ENCODE measurements around the gene RAPGEF4. TPM values are rescaled to one million over a fixed set of nuclear protein-coding genes. Genes with fewer than 3 reads are reported as not detected.

RAPGEF4 gene
- total RNA-seq, 1 experiment from 2014 or later: not detected

GRCh38 chr2:173077506-173078177, 342.0 kb downstream of the RAPGEF4 start:
- H3K4me3 Mint-ChIP-seq (ENCODE audit: unreplicated experiment): peak overlapping the region; percentile 82
- H3K36me3 Mint-ChIP-seq (ENCODE audit: insufficient read depth, unreplicated experiment): peaks cover 16% of the 10 kb centered on the region
- TF ChIP-seq CTCF (IDR thresholded peaks at IDR 0.05; ENCODE audit: unreplicated experiment): no peak
- POLR2A ChIA-PET: interaction anchor here (0.5 to 9.7 kb wide), 30 partner anchors 10 to 140 kb away, joined by 3 to 188 read pairs (median 4); no protein-coding TSS in a partner anchor
- CTCF ChIA-PET: interaction anchor here (0.7 to 3.0 kb wide), 7 partner anchors 47 to 350 kb away, joined by 3 to 10 read pairs (median 5); no protein-coding TSS in a partner anchor
- H3K9me3 Mint-ChIP-seq (ENCODE audit: unreplicated experiment): no peaks in the 10 kb centered on the region
- intact Hi-C loops (cut with micrococcal nuclease): loop anchor here (2.0 to 5.0 kb wide), 4 partner anchors 45 to 110 kb away; no protein-coding TSS in a partner anchor
- peaks cover 38% of the 10 kb centered on the region for H3K4me1 Mint-ChIP-seq (ENCODE audit: insufficient read depth, unreplicated experiment)
- DNase-seq (ENCODE audit: unreplicated experiment): peak; percentile 71
- H3K27me3 Mint-ChIP-seq (ENCODE audit: insufficient read depth, unreplicated experiment): no peaks in the 10 kb centered on the region
- H3K27ac Mint-ChIP-seq (ENCODE audit: low read depth, unreplicated experiment): peak overlapping the region; percentile 95
- BruUV-seq (replicated peaks): no TSS peak

- Mint-ChIP-seq H3K27me3 (ENCODE audit: insufficient read depth, unreplicated experiment) (no peaks in the 10 kb centered on the region), H3K4me3 (ENCODE audit: unreplicated experiment) (no peak overlapping the region), H3K9me3 (ENCODE audit: unreplicated experiment) (no peaks in the 10 kb centered on the region), H3K27ac (ENCODE audit: low read depth, unreplicated experiment) (peak overlapping the region; percentile 95), H3K36me3 (ENCODE audit: insufficient read depth, unreplicated experiment) (peaks cover 16% of the 10 kb centered on the region), H3K4me1 (ENCODE audit: insufficient read depth, unreplicated experiment) (peaks cover 40% of the 10 kb centered on the region)
- ChIA-PET CTCF (interaction anchor here (0.7 to 3.0 kb wide), 9 partner anchors 12 to 138 kb away, joined by 3 to 10 read pairs (median 4); no protein-coding TSS in a partner anchor), POLR2A (interaction anchor here (0.6 to 9.7 kb wide), 20 partner anchors 12 to 277 kb away, joined by 3 to 188 read pairs (median 4); no protein-coding TSS in a partner anchor)
- TF ChIP-seq CTCF (IDR thresholded peaks at IDR 0.05; ENCODE audit: unreplicated experiment): no peak
- DNase-seq (ENCODE audit: unreplicated experiment): no peak
- intact Hi-C loops (cut with micrococcal nuclease): loop anchor here (5.0 kb wide), 2 partner anchors 43 to 108 kb away; no protein-coding TSS in a partner anchor
- BruUV-seq (replicated peaks): no TSS peak
Observed at GRCh38 chr2:173079141-173079540, 343.5 kb downstream of the RAPGEF4 start.

DNA sequence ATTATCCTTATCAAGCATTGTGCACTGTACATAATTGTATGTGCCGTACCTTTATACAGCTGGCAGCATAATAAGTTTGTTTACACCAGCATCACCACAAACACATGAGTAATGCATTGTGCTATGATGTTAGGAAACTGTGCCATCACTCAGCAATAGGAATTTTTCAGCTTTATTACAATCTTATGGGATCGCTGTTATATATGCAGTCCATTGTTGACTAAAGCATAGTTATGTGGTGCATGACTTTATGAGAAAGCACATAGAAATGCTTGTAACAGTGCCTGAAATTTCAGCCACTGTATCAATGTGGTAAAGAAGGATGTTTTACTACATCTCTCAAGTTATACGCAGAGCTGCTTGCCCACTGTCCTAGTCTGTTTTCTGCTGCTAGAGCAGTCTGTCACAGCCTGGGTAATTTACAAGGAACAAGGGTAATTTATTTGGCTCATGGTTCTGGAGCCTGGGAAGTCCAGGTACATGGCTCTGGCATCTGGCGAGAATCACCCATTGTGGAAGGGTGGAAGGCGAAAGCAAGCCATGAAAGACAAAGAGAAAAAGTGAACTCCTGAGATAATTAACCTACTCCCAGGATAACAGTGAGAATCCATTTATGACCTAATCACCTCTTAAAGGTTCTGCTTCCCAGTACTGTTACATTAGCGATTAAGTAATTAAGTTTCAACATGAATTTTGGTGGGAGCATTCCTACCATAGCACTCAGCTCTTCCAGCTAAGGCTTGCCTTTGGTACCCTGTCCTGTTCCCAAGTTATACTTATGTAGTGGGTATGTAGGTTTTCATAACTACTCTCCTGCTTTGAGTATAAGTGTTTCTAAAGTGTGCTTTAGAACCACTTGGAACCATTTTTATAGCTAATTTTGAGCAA, 344.6 kb downstream of the RAPGEF4 start:
- intact Hi-C loops (cut with micrococcal nuclease): loop anchor here (5.0 kb wide), 2 partner anchors 42 to 107 kb away; no protein-coding TSS in a partner anchor
- no TSS peak for BruUV-seq (replicated peaks)
- H3K27me3 Mint-ChIP-seq (ENCODE audit: insufficient read depth, unreplicated experiment): no peaks in the 10 kb centered on the region
- no peak overlapping the region for H3K4me3 Mint-ChIP-seq (ENCODE audit: unreplicated experiment)
- no peaks in the 10 kb centered on the region for H3K9me3 Mint-ChIP-seq (ENCODE audit: unreplicated experiment)
- peaks cover 16% of the 10 kb centered on the region for H3K36me3 Mint-ChIP-seq (ENCODE audit: insufficient read depth, unreplicated experiment)
- TF ChIP-seq CTCF (IDR thresholded peaks at IDR 0.05; ENCODE audit: unreplicated experiment): no peak
- ChIA-PET CTCF (interaction anchor here (0.5 to 3.0 kb wide), 15 partner anchors 10 to 130 kb away, joined by 3 to 10 read pairs (median 4); no protein-coding TSS in a partner anchor), POLR2A (interaction anchor here (0.6 to 9.7 kb wide), 22 partner anchors 11 to 637 kb away, joined by 3 to 188 read pairs (median 3); no protein-coding TSS in a partner anchor)
- H3K27ac Mint-ChIP-seq (ENCODE audit: low read depth, unreplicated experiment): peak overlapping the region; percentile 95
- peak; percentile 68 for DNase-seq (ENCODE audit: unreplicated experiment)
- H3K4me1 Mint-ChIP-seq (ENCODE audit: insufficient read depth, unreplicated experiment): peaks cover 36% of the 10 kb centered on the region

Data from MCF 10A (cell line).